HG02970 (cell line): Measurements from ENCODE around the gene DUSP3.

ENCODE experiments used
- ATAC-seq: cut with Tn5 transposase; IDR thresholded peaks from one replicate; pipeline ENCODE4 v1.9.1; 2021; ENCODE audit warnings: mild to moderate bottlenecking, moderate library complexity, moderate number of reproducible peaks; ENCODE audit not compliant: unreplicated experiment, low FRiP score

Gene DUSP3

DNA sequence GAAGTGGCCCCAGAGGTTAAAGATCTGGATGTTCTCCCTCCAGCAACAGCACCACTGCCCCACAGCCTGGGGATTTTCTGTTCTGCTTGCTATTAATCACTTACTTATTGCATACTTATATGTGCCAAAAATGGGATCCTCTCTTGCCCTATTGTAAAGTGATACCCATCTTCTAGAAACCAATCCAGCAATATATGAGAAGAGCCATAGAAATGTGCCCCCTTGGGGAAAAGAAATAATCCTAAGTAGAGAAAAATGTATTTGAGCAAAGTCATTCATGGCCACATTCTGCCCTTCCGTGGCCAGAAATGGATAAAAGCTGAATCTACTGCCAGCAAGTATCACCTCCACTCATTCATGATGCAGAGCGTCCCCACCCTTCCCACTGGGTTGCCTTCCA is 41.1 kb downstream of the DUSP3 start:
- no peak for ATAC-seq

DNA sequence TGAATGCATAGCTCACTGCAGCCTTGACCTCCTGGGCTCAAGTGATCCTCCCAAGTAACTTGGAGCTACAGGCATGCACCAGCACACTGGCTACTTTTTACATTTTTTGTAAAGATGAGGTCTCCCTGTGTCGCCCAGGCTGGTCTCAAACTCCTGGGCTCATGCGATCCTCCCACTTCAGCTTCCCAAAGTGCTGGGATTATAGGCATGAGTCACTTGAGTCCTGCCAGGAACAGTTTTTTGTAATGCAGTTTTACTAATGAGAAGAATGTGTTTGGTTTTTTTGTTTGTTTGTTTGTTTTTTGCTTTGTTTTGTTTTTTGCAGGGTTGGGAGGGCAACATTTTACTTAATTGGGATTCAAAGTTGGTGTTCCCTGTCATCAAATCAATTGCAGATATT is 42.4 kb downstream of the DUSP3 start:
- ATAC-seq: no peak

DNA sequence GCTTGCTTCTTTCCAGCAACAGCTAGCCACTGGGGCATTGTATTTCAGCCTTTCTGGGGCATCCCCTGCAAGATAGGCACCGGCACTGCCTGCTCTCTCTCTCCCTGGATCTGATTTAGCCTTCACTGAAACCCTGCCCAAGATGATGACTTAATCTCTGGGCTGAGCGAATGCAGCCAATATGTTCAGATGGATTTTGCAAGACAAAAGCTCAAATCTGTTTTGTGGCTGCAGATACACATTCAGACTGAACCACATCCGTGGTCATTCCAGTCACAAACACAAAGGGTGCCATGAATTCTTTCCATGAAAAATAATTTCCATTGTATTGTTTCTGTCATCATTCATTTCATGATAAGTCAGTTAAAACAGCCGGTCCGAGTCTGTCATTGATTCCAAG is 44.4 kb downstream of the DUSP3 start:
- no peak for ATAC-seq

DNA sequence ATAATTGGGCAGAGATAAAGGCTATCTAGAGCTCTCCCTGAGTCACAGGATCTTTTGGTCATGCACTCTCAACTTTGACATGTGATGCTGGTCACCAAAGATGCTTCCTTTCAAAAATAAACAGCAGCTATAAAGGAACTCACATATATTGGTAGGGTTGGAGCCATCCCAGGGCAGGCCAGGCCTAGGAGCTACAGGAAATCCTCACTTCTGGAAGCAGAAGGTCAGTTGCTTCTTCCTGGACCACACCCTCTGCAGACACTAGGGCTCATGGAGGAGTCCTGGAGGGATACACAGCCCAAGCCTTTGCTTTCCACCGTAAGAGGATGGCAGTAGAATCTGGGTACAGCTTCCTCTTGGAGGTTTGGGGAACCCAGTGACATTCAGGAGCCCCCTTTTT is 44.8 kb downstream of the DUSP3 start:
- ATAC-seq: no peak

DNA sequence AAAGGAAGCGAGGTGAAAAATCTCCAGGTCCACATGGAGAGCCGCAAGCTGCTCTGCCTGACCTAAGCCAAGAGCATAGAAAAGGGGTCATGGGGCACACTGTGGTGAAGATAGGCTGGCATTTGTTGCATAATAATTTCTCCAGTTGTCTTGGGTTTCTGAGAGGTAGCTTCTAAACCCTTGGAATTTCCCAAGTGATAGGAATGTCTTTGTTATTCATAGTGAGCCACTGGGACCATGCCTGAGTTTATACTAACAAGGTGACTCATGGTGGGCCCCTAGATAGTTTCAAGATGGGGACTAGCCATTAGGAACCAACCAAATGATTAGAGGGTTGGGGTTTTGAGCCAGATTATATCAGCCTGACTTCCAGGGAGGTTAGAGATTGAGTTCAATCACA is 45.8 kb downstream of the DUSP3 start:
- no peak for ATAC-seq

DNA sequence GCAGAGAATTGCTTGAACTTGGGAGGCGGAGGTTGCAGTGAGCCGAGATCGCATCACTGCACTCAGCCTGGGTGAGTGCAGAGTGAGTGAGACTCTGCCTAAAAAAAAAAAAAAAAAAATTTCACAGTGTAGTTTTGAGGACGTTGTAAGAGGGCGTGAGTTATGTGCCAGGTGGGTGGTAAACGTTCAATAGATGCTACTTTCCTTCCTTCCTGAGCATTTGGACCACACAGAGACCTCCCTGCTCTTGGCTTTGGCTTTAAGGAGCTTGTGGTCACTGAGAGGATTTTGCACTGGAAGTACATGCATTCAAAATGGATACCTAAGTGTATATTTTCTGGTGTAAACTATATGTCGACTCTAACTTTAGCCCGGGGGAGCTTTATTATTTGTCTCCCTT is 50.7 kb downstream of the DUSP3 start:
- no peak for ATAC-seq

DNA sequence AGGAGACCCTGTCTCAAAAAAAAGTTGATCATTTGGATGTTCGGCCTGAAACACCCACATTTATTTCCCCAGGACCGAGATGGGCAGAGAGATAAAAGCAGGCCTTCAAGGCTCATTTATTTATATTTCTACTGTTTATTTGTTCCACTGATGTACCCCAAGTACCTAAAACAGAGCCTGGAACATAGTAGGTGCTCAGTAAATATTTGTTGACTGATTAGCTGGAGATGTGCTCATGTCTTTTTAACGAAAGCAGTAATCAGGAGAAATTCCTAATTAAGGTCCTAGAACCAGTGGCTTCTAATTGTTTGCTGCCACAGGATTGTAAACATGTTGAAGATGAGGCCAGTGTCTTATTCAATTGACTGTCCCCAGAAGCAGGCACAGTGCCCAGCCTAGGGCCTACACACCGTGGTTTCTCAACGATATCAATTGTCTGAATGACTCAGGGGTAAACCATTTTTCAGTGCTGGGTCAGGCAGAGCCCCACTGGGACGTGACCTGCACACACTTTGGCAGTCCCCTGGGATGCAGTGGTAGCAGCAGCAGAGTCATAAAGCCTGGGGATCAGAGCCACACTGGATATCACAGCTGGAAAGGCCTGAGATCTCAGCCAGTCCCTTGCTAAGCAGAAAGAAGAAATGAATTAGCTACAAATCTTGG is 54.9 kb downstream of the DUSP3 start:
- ATAC-seq: no peak

DNA sequence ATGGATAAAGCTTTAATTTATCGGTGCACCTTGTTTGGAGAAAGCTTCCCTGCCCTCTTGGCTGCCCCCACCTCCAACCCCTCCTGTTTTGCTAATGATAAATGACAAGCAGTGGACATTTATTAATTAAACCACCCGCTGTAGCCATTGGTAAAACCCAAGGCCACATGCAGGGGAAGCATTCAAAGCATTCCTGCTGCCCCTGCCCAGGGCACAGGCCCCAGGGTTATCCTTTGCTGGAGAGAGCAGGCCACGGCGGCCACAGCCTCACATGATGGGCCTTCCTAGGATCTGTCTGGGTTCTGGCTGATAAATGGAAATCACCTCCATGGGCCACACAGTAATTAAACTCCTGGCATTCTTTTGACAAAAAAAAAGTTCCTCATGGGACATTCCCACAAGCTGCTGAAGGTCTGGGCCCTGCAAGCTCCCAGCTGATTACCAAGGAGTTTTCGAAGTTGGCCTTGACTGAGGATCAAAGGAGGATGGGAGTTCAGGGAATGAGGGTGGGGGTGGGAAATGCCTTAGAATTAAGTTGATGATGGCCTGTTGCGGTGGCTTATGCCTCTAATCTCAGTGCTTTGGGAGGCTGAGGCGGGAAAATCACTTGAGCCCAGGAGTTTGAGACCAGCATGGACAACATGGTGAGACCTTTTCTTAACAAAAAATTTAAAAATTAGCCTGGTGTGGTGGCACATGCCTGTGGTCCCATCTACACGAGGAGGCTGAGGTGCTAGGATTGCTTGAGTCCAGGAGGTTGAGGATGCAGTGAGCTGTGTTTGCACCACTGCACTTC is 55.7 kb downstream of the DUSP3 start:
- no peak for ATAC-seq

DNA sequence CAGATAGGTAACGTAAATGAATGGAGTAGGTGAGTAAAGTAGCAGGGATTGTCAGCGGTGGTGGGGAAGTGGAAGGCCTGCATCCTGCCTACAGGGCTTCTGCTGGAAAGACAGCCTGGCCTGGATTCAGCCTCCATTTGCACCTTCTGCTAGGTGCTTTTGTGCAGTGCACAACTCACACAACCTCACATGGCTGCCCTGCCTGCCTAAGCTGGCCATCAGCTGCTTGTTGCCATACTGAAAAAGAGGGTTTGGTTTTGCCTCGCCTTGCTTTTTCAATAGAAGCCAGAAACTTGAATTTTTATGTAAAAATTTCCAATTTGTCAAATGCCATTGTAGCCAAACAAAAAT is 56.5 kb downstream of the DUSP3 start:
- ATAC-seq: no peak

DNA sequence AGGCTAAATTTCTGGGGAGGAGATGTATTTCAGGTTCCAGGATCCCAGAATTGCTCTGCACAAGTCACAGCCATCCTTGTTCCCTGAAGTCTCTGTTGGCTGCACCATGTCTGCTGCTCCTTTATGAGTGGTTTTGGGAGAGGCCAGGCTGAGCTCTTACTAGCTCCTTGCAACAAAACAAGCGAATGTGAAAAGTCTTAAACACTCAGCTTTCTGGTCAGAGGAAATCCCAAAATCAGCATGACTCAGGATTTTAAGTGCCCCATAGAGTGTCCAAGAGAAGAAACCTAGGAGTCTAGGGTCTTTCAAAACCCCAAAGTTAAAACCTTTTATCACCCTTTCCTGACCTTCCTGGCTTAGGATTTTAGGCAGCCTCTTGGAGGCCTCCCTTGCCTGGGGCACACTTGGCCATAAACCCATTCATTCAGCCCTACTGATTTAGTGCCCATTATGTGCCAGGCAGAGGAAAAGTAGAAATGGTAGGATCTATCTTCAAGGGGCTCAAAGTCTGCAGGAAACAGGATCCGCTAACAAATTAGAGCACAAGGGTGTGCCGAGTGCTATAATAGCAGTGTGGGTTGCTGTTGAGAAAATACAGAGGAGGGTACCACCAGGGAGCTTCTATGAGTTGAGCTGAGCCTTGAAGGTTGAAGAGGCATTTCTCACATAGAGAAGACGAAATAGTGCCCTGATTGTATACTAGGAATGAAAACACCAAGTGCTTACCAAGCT is 57.1 kb downstream of the DUSP3 start:
- no peak for ATAC-seq

DNA sequence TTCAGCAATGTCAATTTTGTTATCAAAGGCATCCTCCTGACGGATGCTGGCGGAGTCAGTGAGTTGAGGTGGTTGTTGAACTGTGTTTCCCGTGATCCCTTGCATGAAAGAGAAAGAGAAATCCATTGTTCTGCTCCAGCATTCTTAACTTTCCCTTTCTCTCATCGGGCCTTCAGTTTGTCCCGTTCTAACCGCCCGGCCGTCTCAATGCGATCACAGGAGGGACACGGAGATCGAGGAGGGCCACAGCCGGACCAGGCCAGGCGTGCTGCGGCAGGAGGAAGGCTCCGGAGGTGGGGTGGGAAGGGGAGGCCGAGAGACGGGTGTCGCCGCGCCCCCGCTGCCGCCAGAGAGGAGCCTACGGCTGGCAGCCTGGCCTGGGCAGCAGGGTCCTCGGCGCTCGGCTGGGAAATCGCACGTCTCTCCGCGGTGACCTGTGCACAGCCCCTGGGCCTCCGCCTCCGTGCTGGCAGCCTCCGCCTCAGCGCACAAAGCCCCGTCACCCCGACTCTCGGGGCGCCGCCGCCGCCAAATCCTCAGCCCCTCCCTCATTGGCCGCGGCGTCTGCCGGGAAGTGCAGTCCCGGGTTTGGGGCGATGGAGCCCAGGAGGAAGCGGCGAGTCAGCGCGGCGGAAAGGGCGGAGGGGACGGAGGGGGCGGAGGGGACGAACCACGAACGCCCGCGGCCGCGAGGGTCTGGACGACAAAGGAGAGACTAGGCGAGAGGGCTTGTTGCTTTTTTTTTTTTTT is 58.3 kb downstream of the DUSP3 start:
- ATAC-seq: no peak

DNA sequence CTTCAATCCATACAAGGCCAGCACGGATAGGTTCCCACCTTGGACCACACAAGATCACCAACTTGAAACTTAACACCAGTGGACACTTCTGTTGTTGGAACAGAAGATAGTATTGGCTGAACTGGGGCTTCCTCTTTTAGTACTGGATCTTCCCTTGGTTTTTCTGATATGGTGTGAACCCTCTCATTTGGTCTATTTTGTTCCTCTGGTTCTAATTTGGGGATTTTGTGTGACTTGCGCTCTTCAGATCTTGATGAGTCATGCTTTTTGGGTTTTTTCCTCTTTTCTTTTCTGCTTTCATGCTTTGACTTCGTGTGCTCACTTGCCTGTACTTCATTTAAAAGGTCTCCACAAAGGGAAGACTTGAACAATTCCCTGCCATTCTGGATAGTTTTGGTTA is 59.2 kb downstream of the DUSP3 start:
- no peak for ATAC-seq

DNA sequence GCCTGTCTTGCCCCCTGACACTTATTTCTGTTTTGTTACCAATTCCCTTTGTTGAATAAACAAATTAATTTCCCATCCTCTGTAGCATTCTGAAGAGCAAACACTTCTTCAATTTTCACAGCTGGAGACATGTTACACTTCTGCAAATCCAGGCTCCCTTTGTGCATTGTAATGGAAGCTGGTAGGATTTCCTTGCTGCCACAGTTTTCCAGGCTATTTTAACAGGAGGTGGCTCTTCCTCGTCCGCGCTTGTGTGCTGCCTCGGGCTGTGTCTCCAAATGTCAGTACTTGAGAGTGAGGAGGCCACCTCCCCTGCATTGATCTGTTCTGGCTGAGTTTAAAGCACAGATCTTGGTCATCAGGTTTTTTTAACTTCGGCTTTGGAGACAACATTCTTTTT is 60.2 kb downstream of the DUSP3 start:
- ATAC-seq: no peak

DNA sequence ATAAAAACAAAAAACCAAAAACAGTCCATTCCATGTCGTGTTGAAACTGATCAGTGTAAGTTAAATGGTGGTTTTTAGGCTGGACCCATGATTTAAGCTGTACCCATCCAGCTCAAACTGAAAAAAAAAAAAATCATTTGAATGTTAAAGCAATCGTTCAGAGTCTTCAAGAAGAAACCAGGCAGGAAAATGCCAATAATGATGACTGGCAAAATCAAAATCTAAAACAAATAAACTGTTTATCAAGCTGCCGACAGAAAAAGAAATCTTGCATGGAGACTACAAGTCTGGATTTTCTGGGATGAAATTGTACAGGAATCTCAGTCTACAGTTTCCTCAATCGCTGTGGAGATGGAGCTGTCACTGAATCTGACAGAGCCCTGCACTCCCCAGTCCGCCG is 60.9 kb downstream of the DUSP3 start:
- ATAC-seq: no peak
